ENCODE measurements around the gene SH3RF2. TPM values are rescaled to one million over a fixed set of nuclear protein-coding genes. Genes with fewer than 3 reads are reported as not detected.

Gene SH3RF2
- total and polyA plus RNA-seq, 9 of the 15 experiments (the other 6 are each of a cell fraction or from before 2014, with no cell fraction given) = 0.05 TPM; not detected in 8

DNA sequence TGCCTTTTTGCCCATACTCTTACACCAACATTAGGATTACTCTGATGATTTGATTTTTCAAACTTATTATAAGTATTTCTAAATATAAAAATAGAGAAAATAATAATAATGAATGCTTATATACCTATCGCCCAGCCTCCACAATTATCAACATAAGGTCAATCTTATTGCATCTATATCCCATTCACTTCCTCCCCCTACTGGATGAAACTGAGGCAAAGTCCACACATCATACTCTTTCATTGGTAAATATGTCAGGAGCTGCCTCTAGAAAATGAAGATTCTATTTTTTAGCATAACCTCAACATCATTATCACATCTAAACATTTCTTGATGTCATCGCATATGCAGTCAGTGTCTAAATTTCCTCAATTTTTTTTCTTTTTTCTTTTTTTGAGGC is 44.3 kb downstream of the SH3RF2 start:
- TF ChIP-seq HDAC8 (tag; IDR thresholded peaks at IDR 0.05) = no peak
- TF ChIP-seq RAD21 (CRISPR knock-in tag; conservative IDR thresholded peaks at IDR 0.05 in 1 of 2, IDR thresholded peaks at IDR 0.05 in 1 of 2) = peak in 1 of 2 experiments; percentile 37; a peak in 1 of 4 replicates
- TF ChIP-seq, protein P1, sequence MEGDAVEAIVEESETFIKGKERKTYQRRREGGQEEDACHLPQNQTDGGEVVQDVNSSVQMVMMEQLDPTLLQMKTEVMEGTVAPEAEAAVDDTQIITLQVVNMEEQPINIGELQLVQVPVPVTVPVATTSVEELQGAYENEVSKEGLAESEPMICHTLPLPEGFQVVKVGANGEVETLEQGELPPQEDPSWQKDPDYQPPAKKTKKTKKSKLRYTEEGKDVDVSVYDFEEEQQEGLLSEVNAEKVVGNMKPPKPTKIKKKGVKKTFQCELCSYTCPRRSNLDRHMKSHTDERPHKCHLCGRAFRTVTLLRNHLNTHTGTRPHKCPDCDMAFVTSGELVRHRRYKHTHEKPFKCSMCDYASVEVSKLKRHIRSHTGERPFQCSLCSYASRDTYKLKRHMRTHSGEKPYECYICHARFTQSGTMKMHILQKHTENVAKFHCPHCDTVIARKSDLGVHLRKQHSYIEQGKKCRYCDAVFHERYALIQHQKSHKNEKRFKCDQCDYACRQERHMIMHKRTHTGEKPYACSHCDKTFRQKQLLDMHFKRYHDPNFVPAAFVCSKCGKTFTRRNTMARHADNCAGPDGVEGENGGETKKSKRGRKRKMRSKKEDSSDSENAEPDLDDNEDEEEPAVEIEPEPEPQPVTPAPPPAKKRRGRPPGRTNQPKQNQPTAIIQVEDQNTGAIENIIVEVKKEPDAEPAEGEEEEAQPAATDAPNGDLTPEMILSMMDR (IDR thresholded peaks at IDR 0.05 in 2 of 3, conservative IDR thresholded peaks at IDR 0.05 in 1 of 3; ENCODE audit: insufficient read depth in 2 of 3, low read depth in 1 of 3, low read length in 3 of 3) = peak in 1 of 3 experiments; percentile 19; a peak in 1 of 6 replicates
- POLR2A ChIA-PET = no interaction called here
- no peak overlapping the region for H3K4me2 ChIP-seq (ENCODE audit: insufficient read depth, low read length)
- FAIRE-seq (no peak), DNase-seq (ENCODE audit: extremely low read depth in 1 of 4, low spot score in 3 of 4) (peak in 1 of 4 experiments; percentile 8), ATAC-seq (no peak)
- H3K9me3 ChIP-seq (replicated peaks; ENCODE audit: control insufficient read depth, insufficient read depth, low read depth, low read length) = no peaks in the 10 kb centered on the region
- H2AFZ ChIP-seq (ENCODE audit: low read depth, low read length) = no peak overlapping the region
- CTCF ChIA-PET (ENCODE audit: low intra/inter-chr PET ratio) = no interaction called here
- 17% methylated on average over 2 of the region's 2 CpGs for WGBS (ENCODE audit: insufficient coverage, low coverage, missing lambda C conversion rate)
- intact Hi-C loops (cut with micrococcal nuclease) = no loop called here
- H3K79me2 ChIP-seq (ENCODE audit: control insufficient read depth, insufficient read depth, low read length) = no peaks in the 10 kb centered on the region
- no peaks in the 10 kb centered on the region for H3K27me3 ChIP-seq (ENCODE audit: control insufficient read depth in 2 of 2, insufficient read depth in 2 of 2, low read length in 2 of 2)
- H3K27ac ChIP-seq (ENCODE audit: extremely low read depth, low read depth, low read length) = no peak overlapping the region
- no TSS peak for BruUV-seq (replicated peaks)
- no peaks in the 10 kb centered on the region for H3K36me3 ChIP-seq (ENCODE audit: control insufficient read depth, insufficient read depth, low read length)
- no peak overlapping the region for H3K9ac ChIP-seq (ENCODE audit: insufficient read depth in 1 of 2, low read depth in 2 of 2, low read length in 2 of 2)
- in situ Hi-C loops (cut with MboI) = no loop called here
- H3K4me3 ChIP-seq = no peak overlapping the region
- H3K4me1 ChIP-seq (replicated peaks in 1 of 2; ENCODE audit: control insufficient read depth in 2 of 2, insufficient read depth in 2 of 2, low read length in 2 of 2) = no peaks in the 10 kb centered on the region
- no peaks in the 10 kb centered on the region for H4K20me1 ChIP-seq (replicated peaks; ENCODE audit: control insufficient read depth, insufficient read depth, low read length)
- H3K9me1 ChIP-seq (ENCODE audit: control insufficient read depth, insufficient read depth, low read length) = no peaks in the 10 kb centered on the region

Data from K562 (cell line).